Thoracic aorta (tissue), 2 donors: ENCODE results near the gene FAM184B. TPM values are rescaled to one million over a fixed set of nuclear protein-coding genes. Genes with fewer than 3 reads are reported as not detected.

Experiments used
- ATAC-seq: fragments of 150-250 bp; one replicate; pipeline ENCODE4 v1.8.0; 2017; ENCODE audit warnings: low read depth; ENCODE audit not compliant: insufficient number of reproducible peaks, low FRiP score
- DNase-seq: peaks from one replicate; pipeline ENCODE4 v3.0.0-alpha.2; 2020; ENCODE audit warnings: low spot score
- H3K27ac ChIP-seq, 2 donors: fragments of 200-600 bp; sonication (generic); 1 replicate in 1 of 2; 2 replicates in 1 of 2; pipeline ENCODE4 v1.5.1; 2016; ENCODE audit warnings: mild to moderate bottlenecking in 2 of 2, moderate library complexity in 2 of 2
- H3K27me3 ChIP-seq: fragments of 200-600 bp; sonication (generic); replicated peaks from 2 replicates; pipeline ENCODE4 v1.6.0; 2016; ENCODE audit warnings: mild to moderate bottlenecking; ENCODE audit not compliant: insufficient read depth
- H3K36me3 ChIP-seq: fragments of 200-600 bp; sonication (generic); one replicate; pipeline ENCODE4 v1.5.1; 2016
- H3K4me1 ChIP-seq, 2 donors: fragments of 200-600 bp; sonication (generic); 1 replicate in 1 of 2; 2 replicates in 1 of 2; pipeline versions ENCODE4 v1.5.1 to v1.6.0; 2016; ENCODE audit warnings: low read depth in 2 of 2, mild to moderate bottlenecking in 1 of 2; ENCODE audit not compliant: control insufficient read depth in 1 of 2
- H3K4me3 ChIP-seq: fragments of 200-600 bp; sonication (generic); 2 replicates; pipeline ENCODE4 v1.5.1; 2016; ENCODE audit warnings: mild to moderate bottlenecking
- H3K9me3 ChIP-seq: fragments of 200-600 bp; sonication (generic); 2 replicates; pipeline ENCODE4 v1.5.1; 2016
- total RNA-seq, 2 donors: library from RNA; depleted of rRNA; stranded (reverse); fragments of >200 nt; gene quantifications; one replicate each; pipeline versions ENCODE4 v1.1.0 to v1.2.3, GENCODE V29; 2016
- TF ChIP-seq, protein P1 (sequence below): fragments of 200-600 bp; sonication (generic); IDR thresholded peaks from one replicate; pipeline ENCODE4 v1.5.1; 2019; ENCODE audit warnings: antibody characterized with exemption

The FAM184B gene
- total RNA-seq, 2 donors from 2014 or later = not detected

DNA sequence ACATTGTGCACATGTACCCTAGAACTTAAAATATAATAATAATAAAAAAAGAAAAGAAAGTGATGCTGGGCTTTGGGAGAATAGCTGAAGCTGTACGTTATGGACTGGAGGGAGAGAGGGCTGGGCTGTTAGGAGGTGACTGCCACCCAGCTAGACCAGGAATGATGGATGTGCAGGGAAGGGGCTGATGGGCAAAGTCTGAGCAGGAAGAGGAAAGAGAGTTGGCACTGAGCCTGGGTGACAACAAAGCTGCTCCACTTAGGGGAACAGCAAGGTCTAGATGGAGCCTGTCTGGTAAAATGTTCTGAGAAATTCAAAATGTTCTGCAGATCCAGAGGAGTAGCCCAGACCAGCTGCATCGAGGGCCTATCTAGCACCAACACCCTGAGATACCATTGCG is 134.7 kb downstream of the FAM184B start:
- ATAC-seq = no peak
- H3K36me3 ChIP-seq = no peaks in the 10 kb centered on the region
- DNase-seq = no peak
- no peak overlapping the region for H3K27ac ChIP-seq
- H3K27me3 ChIP-seq = no peaks in the 10 kb centered on the region
- H3K4me3 ChIP-seq = no peak overlapping the region
- TF ChIP-seq, protein P1, sequence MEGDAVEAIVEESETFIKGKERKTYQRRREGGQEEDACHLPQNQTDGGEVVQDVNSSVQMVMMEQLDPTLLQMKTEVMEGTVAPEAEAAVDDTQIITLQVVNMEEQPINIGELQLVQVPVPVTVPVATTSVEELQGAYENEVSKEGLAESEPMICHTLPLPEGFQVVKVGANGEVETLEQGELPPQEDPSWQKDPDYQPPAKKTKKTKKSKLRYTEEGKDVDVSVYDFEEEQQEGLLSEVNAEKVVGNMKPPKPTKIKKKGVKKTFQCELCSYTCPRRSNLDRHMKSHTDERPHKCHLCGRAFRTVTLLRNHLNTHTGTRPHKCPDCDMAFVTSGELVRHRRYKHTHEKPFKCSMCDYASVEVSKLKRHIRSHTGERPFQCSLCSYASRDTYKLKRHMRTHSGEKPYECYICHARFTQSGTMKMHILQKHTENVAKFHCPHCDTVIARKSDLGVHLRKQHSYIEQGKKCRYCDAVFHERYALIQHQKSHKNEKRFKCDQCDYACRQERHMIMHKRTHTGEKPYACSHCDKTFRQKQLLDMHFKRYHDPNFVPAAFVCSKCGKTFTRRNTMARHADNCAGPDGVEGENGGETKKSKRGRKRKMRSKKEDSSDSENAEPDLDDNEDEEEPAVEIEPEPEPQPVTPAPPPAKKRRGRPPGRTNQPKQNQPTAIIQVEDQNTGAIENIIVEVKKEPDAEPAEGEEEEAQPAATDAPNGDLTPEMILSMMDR = no peak
- H3K4me1 ChIP-seq = no peaks in the 10 kb centered on the region
- no peaks in the 10 kb centered on the region for H3K9me3 ChIP-seq

DNA sequence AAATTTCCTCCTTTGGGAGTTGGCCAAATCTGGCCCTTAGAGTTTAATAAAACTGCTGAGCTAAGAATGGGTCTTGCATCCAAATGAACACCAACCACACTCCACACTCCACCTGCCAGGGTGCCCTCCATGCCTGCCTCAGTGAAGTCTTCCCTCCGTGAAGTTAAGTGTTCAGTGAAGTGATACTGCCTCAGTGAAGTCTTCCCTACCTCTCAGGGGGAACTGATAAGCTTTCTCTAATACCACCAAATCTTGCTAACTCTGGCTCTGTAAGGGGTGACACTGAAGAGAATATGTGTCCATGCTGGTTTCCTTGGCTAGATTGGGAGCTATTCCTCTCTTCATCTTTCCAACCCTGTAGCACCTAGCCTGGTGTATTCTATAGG is 139.0 kb downstream of the FAM184B start:
- TF ChIP-seq, protein P1 = no peak
- Histone ChIP-seq H3K4me3 (no peak overlapping the region), H3K27me3 (no peaks in the 10 kb centered on the region)

DNA sequence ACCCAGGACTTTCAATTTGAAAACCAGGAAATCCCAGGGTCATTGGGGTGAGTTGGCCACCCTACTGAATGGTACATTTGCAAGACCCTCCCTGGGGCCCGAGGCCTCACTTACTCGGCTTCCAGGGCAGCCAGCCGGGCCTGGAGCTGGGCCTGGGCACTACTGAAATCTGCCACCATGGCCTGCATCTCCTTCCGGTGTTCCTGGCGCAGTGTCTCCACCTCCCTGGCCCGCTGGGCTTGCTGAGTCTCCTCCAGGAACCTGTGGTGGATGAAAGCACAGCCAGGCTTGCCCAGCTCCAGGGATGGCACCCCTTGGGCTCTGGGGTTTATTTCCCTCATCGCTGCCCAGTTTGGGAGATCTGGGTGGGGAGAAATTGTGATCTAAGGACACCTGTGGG is 142.3 kb downstream of the FAM184B start:
- Histone ChIP-seq H3K4me1 (no peaks in the 10 kb centered on the region), H3K4me3 (no peak overlapping the region), H3K36me3 (peaks cover 7% of the 10 kb centered on the region), H3K27ac (no peak overlapping the region), H3K9me3 (no peaks in the 10 kb centered on the region), H3K27me3 (no peaks in the 10 kb centered on the region)
- DNase-seq (no peak), ATAC-seq (no peak)
- TF ChIP-seq, protein P1 = no peak

More for the DNA sequence above, 139.0 kb downstream of the FAM184B start:
- H3K9me3 ChIP-seq = no peaks in the 10 kb centered on the region
- no peak overlapping the region for H3K27ac ChIP-seq
- no peak for DNase-seq
- no peaks in the 10 kb centered on the region for H3K4me1 ChIP-seq
- no peaks in the 10 kb centered on the region for H3K36me3 ChIP-seq
- no peak for ATAC-seq

DNA sequence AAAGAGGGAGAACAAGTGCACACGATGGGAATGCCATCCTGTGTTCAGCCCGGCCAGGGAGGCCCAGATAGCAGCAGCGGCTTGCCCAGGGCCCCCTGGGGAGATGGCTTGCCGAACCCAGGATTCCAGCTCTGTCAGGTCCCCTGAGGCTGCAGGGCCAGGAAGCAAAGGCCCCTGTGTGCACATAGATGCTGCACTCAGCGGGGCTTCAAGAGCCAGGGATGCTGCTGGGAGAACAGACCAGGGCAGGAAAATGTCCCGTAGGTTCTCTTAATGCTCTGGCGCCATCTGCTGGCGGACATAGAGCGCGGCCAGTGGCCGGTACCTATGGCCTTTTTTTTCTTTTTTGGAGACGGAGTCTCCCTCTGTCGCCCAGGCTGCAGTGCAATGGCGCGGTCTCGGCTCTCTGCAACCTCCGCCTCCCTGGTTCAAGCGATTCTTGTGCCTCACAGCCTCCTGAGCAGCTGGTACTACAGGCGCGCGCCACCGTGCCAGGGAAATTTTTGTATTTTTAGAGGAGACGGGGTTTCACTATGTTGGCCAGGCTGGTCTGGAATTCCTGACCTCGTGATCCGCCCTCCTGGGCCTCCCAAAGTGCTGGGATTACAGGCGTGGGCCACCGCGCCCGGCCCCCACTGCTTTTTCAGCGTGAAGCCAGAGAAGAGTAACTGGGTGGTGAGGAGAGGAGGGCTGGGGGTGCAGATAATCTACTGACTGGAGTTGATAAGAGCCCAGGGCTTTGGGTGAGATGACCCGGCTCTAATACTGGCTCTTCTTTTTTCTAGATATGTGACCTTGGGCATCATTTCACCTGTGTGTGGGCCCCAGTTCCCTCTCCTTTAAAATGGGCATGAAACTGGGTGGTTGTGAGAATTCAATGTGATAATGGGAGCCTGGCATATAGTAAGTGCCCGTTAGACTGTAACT is 144.5 kb downstream of the FAM184B start:
- Histone ChIP-seq H3K4me3 (no peak overlapping the region), H3K4me1 (no peaks in the 10 kb centered on the region), H3K27me3 (no peaks in the 10 kb centered on the region), H3K36me3 (peaks cover 28% of the 10 kb centered on the region), H3K27ac (no peak overlapping the region), H3K9me3 (no peaks in the 10 kb centered on the region)
- ATAC-seq (no peak), DNase-seq (peak; percentile 17)
- TF ChIP-seq, protein P1 = peak; percentile 85

DNA sequence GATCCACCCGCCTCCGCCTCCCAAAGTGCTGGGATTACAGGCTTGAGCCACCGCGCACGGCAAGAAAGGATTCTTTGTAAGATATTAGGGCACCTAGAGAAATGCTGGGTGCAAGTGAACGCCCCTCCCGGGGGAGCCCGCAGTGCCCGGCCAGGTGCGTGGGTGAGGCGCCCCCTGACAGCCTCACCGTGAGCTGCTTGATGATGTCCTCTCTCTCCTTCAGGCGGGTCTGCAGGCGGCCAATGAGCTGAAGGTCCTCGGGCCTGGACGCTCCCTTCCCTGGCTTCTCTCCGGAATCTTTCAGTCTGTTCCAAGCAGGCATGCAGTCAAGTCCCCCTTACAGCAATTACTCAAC is 145.1 kb downstream of the FAM184B start:
- H3K36me3 ChIP-seq = peaks cover 33% of the 10 kb centered on the region
- no peaks in the 10 kb centered on the region for H3K9me3 ChIP-seq
- H3K4me3 ChIP-seq = no peak overlapping the region
- H3K4me1 ChIP-seq = no peaks in the 10 kb centered on the region
- H3K27ac ChIP-seq = no peak overlapping the region
- H3K27me3 ChIP-seq = no peaks in the 10 kb centered on the region
- TF ChIP-seq, protein P1 = no peak
- DNase-seq (no peak), ATAC-seq (no peak)
